ENCODE data around the gene ERMN.

Gene ERMN

GRCh38 chr2:157329524-157329923 is 3.9 kb upstream of the ERMN start:
- DNase-seq, result no peak

GRCh38 chr2:157327621-157328500 is 2.2 kb upstream of the ERMN start:
- DNase-seq, result peak in 11 of 14 donors; percentile 30 to 84 (median 70)

- no peak for DNase-seq
Measured at GRCh38 chr2:157327200-157327599, 1.6 kb upstream of the ERMN start.

- peak in 1 of 14 donors; percentile 41 for DNase-seq
Measured at GRCh38 chr2:157326698-157327097, 1.1 kb upstream of the ERMN start.

GRCh38 chr2:157324331-157324843 is 1.2 kb downstream of the ERMN start:
- no peak for DNase-seq

GRCh38 chr2:157322432-157322831 is 3.2 kb downstream of the ERMN start:
- DNase-seq, result no peak

GRCh38 chr2:157321466-157321865 is 4.2 kb downstream of the ERMN start:
- DNase-seq, result no peak

- DNase-seq, result no peak
Measured at GRCh38 chr2:157320409-157320808, 5.2 kb downstream of the ERMN start.

- DNase-seq, result no peak
Measured at GRCh38 chr2:157319795-157320194, 5.8 kb downstream of the ERMN start.

- DNase-seq, result no peak
Measured at GRCh38 chr2:157318884-157319283, 6.7 kb downstream of the ERMN start.

- no peak for DNase-seq
Measured at GRCh38 chr2:157315901-157316300, 9.7 kb downstream of the ERMN start.

- DNase-seq, result no peak
Measured at GRCh38 chr2:157312866-157313486, 12.6 kb downstream of the ERMN start.

GRCh38 chr2:157311706-157312105 is 13.9 kb downstream of the ERMN start:
- no peak for DNase-seq

- DNase-seq, result no peak
Measured at GRCh38 chr2:157309878-157310277, 15.7 kb downstream of the ERMN start.

- no peak for DNase-seq
Measured at GRCh38 chr2:157307021-157307420, 18.6 kb downstream of the ERMN start.

- peak in 1 of 14 donors; percentile 25 for DNase-seq
Measured at GRCh38 chr2:157305723-157306110, 19.9 kb downstream of the ERMN start.

- peak in 1 of 14 donors; percentile 52 for DNase-seq
Measured at GRCh38 chr2:157304811-157305722, 20.6 kb downstream of the ERMN start.

- no peak for DNase-seq
Measured at GRCh38 chr2:157303612-157304011, 22.0 kb downstream of the ERMN start.

GRCh38 chr2:157302492-157303099 is 23.0 kb downstream of the ERMN start:
- DNase-seq, result peak in 2 of 14 donors; percentile 47 to 50

GRCh38 chr2:157301307-157301706 is 24.3 kb downstream of the ERMN start:
- no peak for DNase-seq

GRCh38 chr2:157296958-157297357 is 28.7 kb downstream of the ERMN start:
- no peak for DNase-seq

- DNase-seq, result no peak
Measured at GRCh38 chr2:157296490-157296889, 29.1 kb downstream of the ERMN start.

Data from C1 segment of cervical spinal cord (tissue), 14 donors.